Fibroblast of skin of left biceps (primary cell): Measurements from ENCODE around the gene LIPH.
"Not testable (repeated sequence)": the region's sequence is repeated elsewhere in the genome, so short reads cannot be mapped to it uniquely, and the experiment has no call there.

Experiments used
- DNase-seq, 2 experiments: peaks; one replicate each; pipeline ENCODE4 v3.0.0-alpha.2; 2013; ENCODE audit warnings: low read depth in 2 of 2

Gene LIPH

GRCh38 chr3:185486394-185486793 is 66.0 kb downstream of the LIPH start:
- no peak for DNase-seq

DNA sequence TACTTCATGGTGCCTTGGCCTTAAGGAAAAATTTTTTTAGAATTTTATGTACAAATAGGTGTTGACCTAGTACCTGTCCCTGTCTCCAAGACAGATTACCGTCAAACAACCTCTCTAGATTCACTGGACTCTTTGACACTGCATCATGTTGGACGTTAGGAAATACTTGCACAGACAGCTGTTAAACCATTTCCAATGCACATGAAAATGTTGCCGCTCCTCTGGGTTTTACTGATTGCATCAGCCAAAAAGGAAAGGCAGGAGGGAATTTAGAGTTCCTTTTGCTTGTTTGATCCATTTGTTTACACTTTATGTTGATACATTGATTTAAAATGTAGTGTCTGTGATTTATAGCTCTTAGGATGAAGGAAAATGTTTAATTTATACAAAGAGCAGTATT is 68.1 kb downstream of the LIPH start:
- DNase-seq = no peak

- no peak for DNase-seq
These were observed 72.9 kb downstream of the LIPH start for GRCh38 chr3:185479373-185479945.

DNA sequence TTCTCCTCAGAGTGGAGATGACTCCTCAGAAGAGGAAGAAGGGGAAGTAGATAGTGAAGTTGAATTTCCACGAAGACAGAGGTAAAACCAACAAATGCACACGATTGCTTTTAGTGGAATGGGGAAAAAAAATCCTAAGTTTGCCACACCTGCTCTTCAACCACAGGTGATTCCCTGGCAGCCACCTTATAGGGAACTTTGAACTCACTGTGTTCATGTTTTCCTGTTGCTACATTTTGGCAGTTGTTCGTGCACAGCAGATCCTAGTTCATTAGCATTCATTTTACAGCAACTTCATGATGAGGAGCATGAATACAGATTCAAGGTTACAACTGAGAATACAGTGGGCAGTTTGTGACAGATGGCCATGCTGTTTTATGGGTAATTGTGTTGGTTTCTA is 75.1 kb downstream of the LIPH start:
- no peak for DNase-seq

DNA sequence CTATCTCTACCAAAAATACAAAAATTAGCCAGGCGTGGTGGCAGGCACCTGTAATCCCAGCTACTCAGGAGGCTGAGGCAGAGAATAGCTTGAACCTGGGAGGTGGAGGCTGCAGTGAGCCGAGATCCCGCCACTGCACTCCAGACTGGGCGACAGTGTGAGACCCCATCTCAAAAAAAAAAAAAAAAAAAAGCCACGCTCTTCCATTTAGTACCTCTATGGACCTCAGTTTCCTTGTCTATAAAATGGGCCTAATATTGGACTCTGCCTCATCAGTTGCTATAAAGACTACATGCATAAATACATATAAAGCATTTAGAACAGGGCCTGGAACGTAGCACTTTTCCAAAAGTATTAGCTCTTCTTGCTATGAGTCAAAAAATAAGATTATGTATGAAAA is 77.5 kb downstream of the LIPH start:
- not testable (repeated sequence) for DNase-seq

GRCh38 chr3:185473290-185473815 is 79.0 kb downstream of the LIPH start:
- DNase-seq = no peak

DNA sequence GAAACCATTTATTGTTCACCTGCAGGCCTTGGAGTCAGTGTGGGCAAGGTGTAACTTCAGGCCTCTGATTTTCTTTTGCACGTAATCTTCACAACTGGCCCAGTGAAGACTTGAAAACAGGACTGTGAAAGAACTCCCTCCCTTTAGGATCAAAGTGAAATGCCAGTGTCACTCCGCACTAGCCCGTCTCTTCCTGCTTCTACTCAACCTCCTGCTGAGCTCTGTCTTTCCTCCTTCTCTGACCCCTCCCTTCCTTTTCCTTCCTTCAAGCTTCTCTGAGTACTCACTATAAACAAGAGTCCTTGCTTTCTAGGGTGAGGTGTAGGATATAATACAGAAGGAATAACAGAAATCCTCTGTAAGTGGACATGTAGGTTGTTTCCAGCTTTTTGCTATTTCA is 82.1 kb downstream of the LIPH start:
- DNase-seq = no peak

GRCh38 chr3:185469542-185469941 is 82.8 kb downstream of the LIPH start:
- DNase-seq = no peak

- DNase-seq = not testable (repeated sequence)
These were observed 86.3 kb downstream of the LIPH start for GRCh38 chr3:185466123-185466522.

GRCh38 chr3:185465471-185465870 is 86.9 kb downstream of the LIPH start:
- DNase-seq = no peak

GRCh38 chr3:185460719-185461350 is 91.6 kb downstream of the LIPH start:
- no peak for DNase-seq

DNA sequence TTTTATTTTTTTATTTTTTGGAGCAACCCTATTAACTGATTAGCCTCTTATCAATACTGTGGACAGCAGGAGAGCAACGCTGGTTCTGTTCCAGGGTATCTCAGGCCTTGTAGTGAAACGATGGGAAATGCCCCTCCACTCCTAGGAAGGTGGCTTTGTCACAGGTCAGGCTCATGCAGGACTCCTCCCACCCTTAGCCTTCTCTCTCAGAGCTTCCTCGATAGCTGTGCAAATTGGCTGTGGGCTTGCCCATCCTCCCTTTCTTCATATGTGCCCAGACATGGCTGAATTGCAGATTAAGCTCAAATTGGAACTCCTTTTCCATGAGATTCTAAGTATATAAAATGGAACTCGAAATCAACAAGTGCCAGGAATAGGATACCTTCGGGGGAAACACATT is 92.1 kb downstream of the LIPH start:
- no peak for DNase-seq

DNA sequence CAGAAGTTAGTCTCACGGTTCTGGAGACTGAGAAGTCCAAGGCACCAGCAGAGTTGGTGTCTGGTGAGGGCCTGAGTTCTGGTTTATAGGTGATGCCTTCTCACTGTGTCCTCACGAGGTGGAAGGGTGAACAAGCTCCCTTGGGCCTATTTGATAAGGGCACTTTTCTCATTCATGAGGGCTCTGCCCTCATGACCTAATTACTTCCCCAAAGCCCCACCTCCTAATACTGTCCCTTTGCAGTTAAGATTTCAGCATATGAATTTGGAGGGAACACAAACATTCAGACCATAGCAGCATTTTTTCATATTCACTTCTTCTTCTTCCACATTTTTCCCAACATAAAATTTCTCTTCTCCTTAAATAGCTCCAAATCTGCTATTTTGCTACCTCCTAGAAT is 95.0 kb downstream of the LIPH start:
- DNase-seq = no peak
